Mesenchymal stem cell (in vitro differentiated cells and primary cell): ENCODE results near the gene LMOD3.
A peak's percentile ranks its signal among the peaks of the same experiment; 100 is the strongest.

Experiments
- DNase-seq: peaks from one replicate; pipeline ENCODE4 v3.0.0-alpha.2; 2013
- H2AFZ ChIP-seq: one replicate; pipeline ENCODE4 v1.6.1; 2013; ENCODE audit warnings: low read depth, mild to moderate bottlenecking, control low read depth, inconsistent platforms, low read length, moderate library complexity
- H2AK5ac ChIP-seq: 2 replicates; pipeline ENCODE4 v1.6.1; 2013; ENCODE audit warnings: low read length, moderate library complexity, mild to moderate bottlenecking, inconsistent platforms; ENCODE audit not compliant: severe bottlenecking
- H2BK120ac ChIP-seq: one replicate; pipeline ENCODE4 v1.6.1; 2013; ENCODE audit warnings: low read depth, mild to moderate bottlenecking, inconsistent platforms, low read length, moderate library complexity
- H2BK12ac ChIP-seq, 2 experiments: one replicate each; pipeline ENCODE4 v1.6.1; 2013; ENCODE audit warnings: inconsistent platforms in 2 of 2, low read length in 2 of 2, mild to moderate bottlenecking in 2 of 2, moderate library complexity in 2 of 2, control low read depth in 1 of 2
- H2BK15ac ChIP-seq: one replicate; pipeline ENCODE4 v1.6.1; 2013; ENCODE audit warnings: mild to moderate bottlenecking, low read depth, inconsistent platforms; ENCODE audit not compliant: poor library complexity, severe bottlenecking
- H2BK5ac ChIP-seq: 2 replicates; pipeline ENCODE4 v1.6.1; 2013; ENCODE audit warnings: low read depth, mild to moderate bottlenecking, low read length, control low read depth, inconsistent platforms; ENCODE audit not compliant: poor library complexity, severe bottlenecking
- H3K14ac ChIP-seq, 2 experiments: one replicate each; pipeline ENCODE4 v1.6.1; 2013; ENCODE audit warnings: inconsistent platforms in 2 of 2, low read length in 2 of 2, control low read depth in 1 of 2, mild to moderate bottlenecking in 1 of 2, moderate library complexity in 1 of 2
- H3K18ac ChIP-seq, 2 experiments: one replicate each; pipeline ENCODE4 v1.6.1; 2013; ENCODE audit warnings: inconsistent platforms in 2 of 2, low read length in 2 of 2, control low read depth in 1 of 2, low read depth in 1 of 2, mild to moderate bottlenecking in 1 of 2
- H3K23ac ChIP-seq, 2 experiments: one replicate each; pipeline ENCODE4 v1.6.1; 2013; ENCODE audit warnings: inconsistent platforms in 2 of 2, low read length in 2 of 2, mild to moderate bottlenecking in 2 of 2, moderate library complexity in 2 of 2, control low read depth in 1 of 2
- H3K27ac ChIP-seq: 2 replicates; pipeline ENCODE4 v1.5.1; 2013; ENCODE audit warnings: mild to moderate bottlenecking, moderate library complexity, low read length, control low read depth, inconsistent platforms; ENCODE audit not compliant: poor library complexity, severe bottlenecking
- H3K27me3 ChIP-seq, 2 experiments: 2 replicates each; pipeline versions ENCODE4 v1.6.1 to v1.7.0; 2013; ENCODE audit warnings: low read length in 2 of 2, mild to moderate bottlenecking in 2 of 2, moderate library complexity in 2 of 2, control low read depth in 1 of 2, inconsistent platforms in 1 of 2; ENCODE audit not compliant: control insufficient read depth in 1 of 2, insufficient read depth in 1 of 2
- H3K36me3 ChIP-seq, 2 experiments: 2 replicates each; pipeline versions ENCODE4 v1.6.1 to v1.7.0; 2013; ENCODE audit warnings: low read length in 2 of 2, control low read depth in 1 of 2, inconsistent platforms in 1 of 2, low read depth in 1 of 2, mild to moderate bottlenecking in 1 of 2; ENCODE audit not compliant: insufficient read depth in 2 of 2, control insufficient read depth in 1 of 2
- H3K4ac ChIP-seq, 2 experiments: one replicate each; pipeline ENCODE4 v1.6.1; 2013; ENCODE audit warnings: inconsistent platforms in 2 of 2, low read length in 2 of 2, mild to moderate bottlenecking in 2 of 2, moderate library complexity in 2 of 2, control low read depth in 1 of 2, low read depth in 1 of 2
- H3K4me1 ChIP-seq: 2 replicates; pipeline ENCODE4 v1.6.1; 2013; ENCODE audit warnings: low read depth, low read length, control low read depth; ENCODE audit not compliant: control insufficient read depth, insufficient read depth
- H3K4me2 ChIP-seq: 2 replicates; pipeline ENCODE4 v1.6.1; 2013; ENCODE audit warnings: low read length, mild to moderate bottlenecking, inconsistent platforms; ENCODE audit not compliant: poor library complexity, severe bottlenecking
- H3K4me3 ChIP-seq, 2 experiments: 2 replicates each; pipeline versions ENCODE4 v1.5.1 to v1.7.0; 2013; ENCODE audit warnings: low read length in 2 of 2, mild to moderate bottlenecking in 2 of 2, control low read depth in 1 of 2, low read depth in 1 of 2; ENCODE audit not compliant: insufficient read depth in 1 of 2
- H3K79me1 ChIP-seq: replicated peaks from 2 replicates; pipeline ENCODE4 v1.6.1; 2013; ENCODE audit warnings: mild to moderate bottlenecking, control low read depth, low read length, inconsistent platforms; ENCODE audit not compliant: poor library complexity, severe bottlenecking
- H3K9ac ChIP-seq: 2 replicates; pipeline ENCODE4 v1.7.0; 2013; ENCODE audit warnings: mild to moderate bottlenecking, low read length, moderate library complexity
- H3K9me3 ChIP-seq: 2 replicates; pipeline ENCODE4 v1.7.0; 2013; ENCODE audit warnings: mild to moderate bottlenecking, low read length; ENCODE audit not compliant: control insufficient read depth
- H4K8ac ChIP-seq: one replicate; pipeline ENCODE4 v1.6.1; 2013; ENCODE audit warnings: inconsistent platforms, mild to moderate bottlenecking, low read length, moderate library complexity
- H4K91ac ChIP-seq: one replicate; pipeline ENCODE4 v1.6.1; 2013; ENCODE audit warnings: mild to moderate bottlenecking, low read length, inconsistent platforms
- WGBS: methylation state at CpG from one replicate; pipeline ENCODE4 v1.1.7; 2013; ENCODE audit warnings: mixed read lengths; 5-methylcytosine and 5-hydroxymethylcytosine counted together

The LMOD3 gene

DNA sequence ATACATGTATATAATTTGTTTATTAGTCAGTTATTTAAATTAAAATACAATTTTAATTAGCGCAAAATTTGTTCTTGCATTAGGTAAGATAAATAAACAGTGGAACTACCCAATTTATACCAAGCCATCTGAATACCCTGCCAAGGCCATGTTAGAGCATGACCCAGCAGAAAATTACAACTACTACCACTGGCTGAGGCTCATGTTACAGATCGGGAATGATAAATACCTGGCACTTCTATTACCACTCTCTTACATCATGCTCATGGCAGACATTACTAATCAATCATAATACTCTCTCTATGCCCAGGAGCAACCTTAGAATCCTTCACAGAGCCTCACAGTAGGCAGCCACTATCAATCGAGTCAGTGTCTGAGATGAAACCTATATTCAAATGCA, 21.2 kb upstream of the LMOD3 start:
- H4K8ac ChIP-seq: no peak overlapping the region
- H3K14ac ChIP-seq: no peak overlapping the region
- no peak overlapping the region for H3K18ac ChIP-seq
- H3K9me3 ChIP-seq: no peaks in the 10 kb centered on the region
- H3K9ac ChIP-seq: no peak overlapping the region
- no peak overlapping the region for H2AK5ac ChIP-seq
- no peak overlapping the region for H3K23ac ChIP-seq
- no peak overlapping the region for H3K4ac ChIP-seq
- H2BK15ac ChIP-seq: no peak overlapping the region
- no peaks in the 10 kb centered on the region for H3K36me3 ChIP-seq
- H2BK12ac ChIP-seq: no peak overlapping the region
- H3K4me1 ChIP-seq: peaks cover 3% of the 10 kb centered on the region
- H2AFZ ChIP-seq: no peak overlapping the region
- H3K27me3 ChIP-seq: peaks cover 10 to 17% of the 10 kb centered on the region in 2 experiments
- no peak overlapping the region for H3K27ac ChIP-seq
- 90% methylated on average over 3 of the region's 3 CpGs for WGBS
- DNase-seq: no peak
- H4K91ac ChIP-seq: no peak overlapping the region
- H2BK5ac ChIP-seq: no peak overlapping the region
- no peak overlapping the region for H2BK120ac ChIP-seq
- no peaks in the 10 kb centered on the region for H3K79me1 ChIP-seq
- H3K4me2 ChIP-seq: no peak overlapping the region
- no peak overlapping the region for H3K4me3 ChIP-seq

DNA sequence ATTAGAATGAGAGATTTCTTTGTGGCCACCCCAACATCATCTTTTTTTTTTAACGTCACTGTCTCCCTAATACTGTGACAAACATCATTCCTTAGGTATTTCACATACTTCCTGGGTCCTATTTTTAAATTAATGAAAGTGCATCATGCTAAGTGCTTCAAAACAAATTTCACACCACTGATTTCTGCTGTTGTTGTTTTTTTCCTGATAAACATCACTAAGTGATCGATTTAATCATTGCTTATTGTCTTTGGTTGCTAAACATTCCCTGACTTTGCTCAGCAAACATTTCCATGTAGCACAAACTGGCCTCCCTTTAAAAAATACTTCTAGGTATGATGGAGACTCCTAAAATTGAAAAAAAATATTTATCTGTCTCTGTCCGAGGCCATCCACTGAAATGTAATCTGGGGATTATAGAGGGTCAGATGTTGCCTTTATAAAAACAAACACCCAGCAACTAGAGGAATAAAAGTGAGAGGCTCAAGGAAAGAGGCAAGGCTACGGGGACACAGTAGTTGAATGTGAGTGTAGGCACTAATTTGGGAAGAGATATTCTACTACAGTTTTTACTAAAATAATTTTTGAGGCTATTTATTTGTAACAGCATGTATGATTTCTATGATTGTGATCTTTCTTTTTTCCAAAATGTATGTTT, 20.5 kb upstream of the LMOD3 start:
- Histone ChIP-seq H3K79me1 (no peaks in the 10 kb centered on the region), H3K18ac (no peak overlapping the region), H3K36me3 (no peaks in the 10 kb centered on the region), H3K23ac (no peak overlapping the region), H3K4me1 (peaks cover 3% of the 10 kb centered on the region), H2AK5ac (no peak overlapping the region), H2BK5ac (no peak overlapping the region), H2BK12ac (no peak overlapping the region), H3K4ac (no peak overlapping the region), H3K14ac (no peak overlapping the region), H3K9me3 (no peaks in the 10 kb centered on the region), H4K8ac (no peak overlapping the region), H2BK15ac (no peak overlapping the region), H2AFZ (no peak overlapping the region), H3K9ac (no peak overlapping the region), H3K27me3 (peaks cover 10 to 23% of the 10 kb centered on the region in 2 experiments), H3K4me3 (no peak overlapping the region), H4K91ac (no peak overlapping the region), H3K27ac (no peak overlapping the region), H2BK120ac (no peak overlapping the region), H3K4me2 (no peak overlapping the region)
- WGBS: no CpG with 5 or more reads among the region's 4 CpGs
- no peak for DNase-seq

DNA sequence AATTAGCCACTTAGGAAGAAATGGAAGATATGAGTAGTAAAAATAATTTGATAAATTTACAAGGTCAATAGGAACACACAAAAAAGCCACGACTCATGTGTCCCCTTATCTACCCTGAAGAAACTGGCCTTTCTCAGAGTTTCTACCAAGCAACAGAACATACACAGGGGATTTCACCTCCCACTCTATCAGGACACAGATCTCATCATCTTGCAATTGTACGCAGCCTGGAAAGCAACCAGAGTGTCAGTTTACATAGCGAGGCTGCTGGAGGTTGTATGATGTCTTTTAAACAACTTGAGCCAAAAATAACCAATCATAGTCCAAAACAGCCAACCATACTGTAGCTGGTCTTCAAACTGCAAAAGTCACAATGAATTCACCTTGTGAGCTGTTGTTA, 19.7 kb upstream of the LMOD3 start:
- Histone ChIP-seq H3K27me3 (peaks cover 10 to 23% of the 10 kb centered on the region in 2 experiments), H4K91ac (no peak overlapping the region), H2AK5ac (no peak overlapping the region), H3K79me1 (no peaks in the 10 kb centered on the region), H3K4me2 (no peak overlapping the region), H3K36me3 (no peaks in the 10 kb centered on the region), H2BK5ac (no peak overlapping the region), H3K4me1 (peaks cover 3% of the 10 kb centered on the region), H4K8ac (no peak overlapping the region), H3K14ac (no peak overlapping the region), H2BK12ac (no peak overlapping the region), H3K4ac (no peak overlapping the region), H3K9ac (no peak overlapping the region), H3K23ac (no peak overlapping the region), H2AFZ (no peak overlapping the region), H3K18ac (no peak overlapping the region), H3K4me3 (no peak overlapping the region), H3K9me3 (no peaks in the 10 kb centered on the region), H3K27ac (no peak overlapping the region), H2BK120ac (no peak overlapping the region), H2BK15ac (no peak overlapping the region)
- DNase-seq: peak; percentile 15
- 38% methylated on average over 1 of the region's 3 CpGs for WGBS

DNA sequence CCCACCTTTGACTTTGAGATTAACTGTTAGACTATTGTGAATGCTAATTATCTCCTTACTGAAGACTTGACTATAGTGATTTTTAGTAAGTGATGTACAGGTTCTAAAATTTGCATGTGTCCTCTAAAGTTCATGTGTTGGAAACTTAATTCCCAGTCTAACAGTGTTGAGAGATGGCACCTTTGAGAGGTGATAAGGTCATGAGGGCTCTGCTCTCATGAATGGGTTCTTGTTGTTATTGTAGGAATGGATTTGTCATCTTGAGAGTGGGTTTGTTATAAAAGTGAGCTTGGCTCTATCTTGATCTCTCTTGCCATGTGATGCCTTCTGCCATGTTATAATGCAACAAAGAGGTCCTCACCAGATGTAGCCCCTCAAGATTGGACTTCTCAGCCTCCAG, 18.9 kb upstream of the LMOD3 start:
- Histone ChIP-seq H4K8ac (no peak overlapping the region), H3K4me1 (peaks cover 3% of the 10 kb centered on the region), H3K9ac (no peak overlapping the region), H2BK12ac (no peak overlapping the region), H3K4me2 (no peak overlapping the region), H3K27me3 (peaks cover 10 to 23% of the 10 kb centered on the region in 2 experiments), H2BK5ac (no peak overlapping the region), H3K27ac (no peak overlapping the region), H3K23ac (no peak overlapping the region), H2AFZ (no peak overlapping the region), H3K4ac (no peak overlapping the region), H3K14ac (no peak overlapping the region), H3K18ac (no peak overlapping the region), H3K36me3 (no peaks in the 10 kb centered on the region), H3K4me3 (no peak overlapping the region), H2AK5ac (no peak overlapping the region), H2BK120ac (no peak overlapping the region), H3K79me1 (no peaks in the 10 kb centered on the region), H2BK15ac (no peak overlapping the region), H4K91ac (no peak overlapping the region), H3K9me3 (no peaks in the 10 kb centered on the region)
- no peak for DNase-seq
